ENCODE data around the gene NEDD8.

DNA sequence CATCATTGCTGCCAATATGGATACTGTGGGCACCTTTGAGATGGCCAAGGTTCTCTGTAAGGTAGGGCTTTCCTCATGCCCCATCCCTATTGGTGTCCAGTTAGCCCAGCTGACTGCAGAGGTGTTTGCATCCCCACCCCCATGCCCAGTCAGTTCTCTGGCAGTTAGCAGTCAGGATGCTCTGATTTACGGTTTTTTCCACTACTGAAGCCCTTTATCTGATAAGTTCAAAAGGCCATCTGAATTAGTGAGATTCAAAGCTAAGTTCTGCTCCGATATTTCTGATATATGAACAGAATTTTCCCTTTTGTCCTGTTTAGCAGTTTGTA is 1.3 kb upstream of the NEDD8 start:
- TF ChIP-seq, protein P1, sequence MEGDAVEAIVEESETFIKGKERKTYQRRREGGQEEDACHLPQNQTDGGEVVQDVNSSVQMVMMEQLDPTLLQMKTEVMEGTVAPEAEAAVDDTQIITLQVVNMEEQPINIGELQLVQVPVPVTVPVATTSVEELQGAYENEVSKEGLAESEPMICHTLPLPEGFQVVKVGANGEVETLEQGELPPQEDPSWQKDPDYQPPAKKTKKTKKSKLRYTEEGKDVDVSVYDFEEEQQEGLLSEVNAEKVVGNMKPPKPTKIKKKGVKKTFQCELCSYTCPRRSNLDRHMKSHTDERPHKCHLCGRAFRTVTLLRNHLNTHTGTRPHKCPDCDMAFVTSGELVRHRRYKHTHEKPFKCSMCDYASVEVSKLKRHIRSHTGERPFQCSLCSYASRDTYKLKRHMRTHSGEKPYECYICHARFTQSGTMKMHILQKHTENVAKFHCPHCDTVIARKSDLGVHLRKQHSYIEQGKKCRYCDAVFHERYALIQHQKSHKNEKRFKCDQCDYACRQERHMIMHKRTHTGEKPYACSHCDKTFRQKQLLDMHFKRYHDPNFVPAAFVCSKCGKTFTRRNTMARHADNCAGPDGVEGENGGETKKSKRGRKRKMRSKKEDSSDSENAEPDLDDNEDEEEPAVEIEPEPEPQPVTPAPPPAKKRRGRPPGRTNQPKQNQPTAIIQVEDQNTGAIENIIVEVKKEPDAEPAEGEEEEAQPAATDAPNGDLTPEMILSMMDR (IDR thresholded peaks at IDR 0.05) = no peak
- no peak for TF ChIP-seq ZFX (IDR thresholded peaks at IDR 0.05; ENCODE audit: borderline replicate concordance)
